Keratinocyte (primary cell): ENCODE measurements around the gene SLC39A9. TPM values are rescaled to one million over a fixed set of nuclear protein-coding genes. Genes with fewer than 3 reads are reported as not detected.
"Not testable (repeated sequence)": the region's sequence is repeated elsewhere in the genome, so short reads cannot be mapped to it uniquely, and the experiment has no call there.

Experiments
- DNase-seq: peaks from one replicate; pipeline ENCODE4 v3.0.0-alpha.2; 2011; ENCODE audit warnings: low read depth, missing footprints, low spot score
- FAIRE-seq: peaks from 2 replicates; lab custom pipeline; 2011; peaks lifted over from hg19 to GRCh38; lab: Jason Lieb, UNC
- H2AFZ ChIP-seq: 2 replicates; pipeline ENCODE4 v1.6.0; 2012; ENCODE audit warnings: low read length, control low read depth, inconsistent platforms; ENCODE audit not compliant: control insufficient read depth
- H3K27ac ChIP-seq: 2 replicates; pipeline ENCODE4 v1.5.1; 2011; ENCODE audit warnings: low read length; ENCODE audit not compliant: control insufficient read depth, insufficient read depth
- H3K27me3 ChIP-seq: 3 replicates; pipeline ENCODE4 v1.6.0; 2011; ENCODE audit warnings: low read length; ENCODE audit not compliant: control insufficient read depth, insufficient read depth; ENCODE audit errors: extremely low read depth
- H3K36me3 ChIP-seq, 2 experiments: 2 replicates in 1 of 2; 3 replicates in 1 of 2; pipeline ENCODE4 v1.5.1; 2011; ENCODE audit warnings: low read length in 2 of 2, mild to moderate bottlenecking in 1 of 2; ENCODE audit not compliant: control insufficient read depth in 2 of 2, insufficient read depth in 2 of 2; ENCODE audit errors: extremely low read depth in 1 of 2
- H3K4me1 ChIP-seq: 3 replicates; pipeline ENCODE4 v1.5.1; 2011; ENCODE audit warnings: low read length; ENCODE audit not compliant: control insufficient read depth, insufficient read depth; ENCODE audit errors: extremely low read depth
- H3K4me2 ChIP-seq: 3 replicates; pipeline ENCODE4 v1.6.0; 2011; ENCODE audit warnings: low read depth, low read length; ENCODE audit not compliant: control insufficient read depth, insufficient read depth; ENCODE audit errors: extremely low read depth
- H3K4me3 ChIP-seq, 3 experiments: fragments of 200-600 bp in 1 of 3; sonication (generic) in 1 of 3; 2 replicates in 2 of 3; 3 replicates in 1 of 3; pipeline ENCODE4 v1.5.1; 2011 to 2016; ENCODE audit warnings: low read length in 3 of 3, mild to moderate bottlenecking in 3 of 3, control low read depth in 2 of 3, inconsistent platforms in 1 of 3, low read depth in 1 of 3, mixed read lengths in 1 of 3, mixed run types in 1 of 3, moderate library complexity in 1 of 3; ENCODE audit not compliant: control insufficient read depth in 2 of 3, insufficient read depth in 2 of 3; ENCODE audit errors: extremely low read depth in 1 of 3
- H3K79me2 ChIP-seq: 2 replicates; pipeline ENCODE4 v1.6.0; 2012; ENCODE audit warnings: low read length; ENCODE audit not compliant: control insufficient read depth, insufficient read depth
- H3K9ac ChIP-seq: 3 replicates; pipeline ENCODE4 v1.6.0; 2011; ENCODE audit warnings: low read length; ENCODE audit not compliant: control insufficient read depth, insufficient read depth; ENCODE audit errors: extremely low read depth
- H3K9me1 ChIP-seq: 3 replicates; pipeline ENCODE4 v1.6.0; 2011; ENCODE audit warnings: low read length; ENCODE audit not compliant: control insufficient read depth, insufficient read depth; ENCODE audit errors: extremely low read depth
- H3K9me3 ChIP-seq: 2 replicates; pipeline ENCODE4 v1.5.1; 2012; ENCODE audit warnings: low read depth, low read length; ENCODE audit not compliant: control insufficient read depth
- H4K20me1 ChIP-seq: 3 replicates; pipeline ENCODE4 v1.6.0; 2011; ENCODE audit warnings: low read length; ENCODE audit not compliant: control insufficient read depth, insufficient read depth; ENCODE audit errors: extremely low read depth
- EZH2 ChIP-seq: IDR thresholded peaks from one replicate; pipeline ENCODE4 v1.6.1; 2012; ENCODE audit warnings: inconsistent platforms, mild to moderate bottlenecking, low read length, moderate library complexity
- dilution Hi-C: fragments of 300-500 bp; cut with MboI; formaldehyde crosslinking; loops from one replicate; pipeline ENCODE4 v1.7.0; 2020; ENCODE audit warnings: low sequenced_read_pairs; ENCODE audit not compliant: extremely low pct_ligation_motif_present
- polyA plus RNA-seq, 5 experiments: library from polyadenylated mRNA; depleted of rRNA in 3 of 5; stranded (reverse) in 3 of 5; stranded (forward) in 1 of 5; unstranded in 1 of 5; fragments of >200 nt; gene quantifications; 1 replicate in 1 of 5; 2 replicates in 3 of 5; 3 replicates in 1 of 5; pipeline versions ENCODE4 v1.2.1 to v1.2.3, GENCODE V29; 2011 to 2012; ENCODE audit warnings: missing spikeins in 2 of 5, low read depth in 1 of 5, low replicate concordance in 1 of 5
- TF ChIP-seq, protein P1 (sequence below), 3 experiments: IDR thresholded peaks in 1 of 3; conservative IDR thresholded peaks in 1 of 3; optimal IDR thresholded peaks in 1 of 3; 2 replicates in 2 of 3; 3 replicates in 1 of 3; pipeline versions ENCODE3 to v1.5.1; 2011; ENCODE audit warnings: low read length in 3 of 3, mild to moderate bottlenecking in 3 of 3, moderate library complexity in 2 of 3, control low read depth in 1 of 3, inconsistent platforms in 1 of 3; ENCODE audit not compliant: insufficient read depth in 2 of 3; ENCODE audit errors: extremely low read depth in 1 of 3

SLC39A9 gene
- polyA plus RNA-seq, 1 donor (not counting 4 experiments of a cell fraction or from before 2014, with no cell fraction given) = 58.8 TPM

DNA sequence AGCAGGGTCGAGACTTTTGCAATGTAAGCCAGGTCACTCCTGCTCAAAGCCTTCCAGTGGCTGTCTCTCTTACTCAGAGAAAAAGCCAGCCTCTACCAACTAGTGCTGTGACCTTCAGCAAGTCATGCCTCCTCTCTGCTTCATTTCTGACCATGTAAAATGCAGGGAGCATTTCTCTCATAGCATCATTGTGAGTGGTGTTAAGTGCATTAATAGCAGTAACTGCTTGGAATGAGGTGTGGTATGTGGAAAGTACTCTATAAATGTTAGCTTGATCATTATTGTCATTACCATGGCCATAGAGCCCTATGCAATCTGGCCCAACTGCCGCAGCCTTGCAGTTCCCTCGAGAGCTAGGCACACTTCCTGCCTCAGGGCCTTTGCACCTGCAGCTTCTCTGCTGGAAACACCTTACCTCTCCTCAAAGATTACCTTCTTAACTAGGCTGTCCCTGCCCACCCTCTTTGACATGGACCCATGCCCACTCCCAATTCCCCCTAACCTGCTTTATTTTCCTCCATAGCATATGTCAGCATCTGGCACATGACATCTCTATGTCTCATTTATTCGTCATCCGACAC is 96.9 kb downstream of the SLC39A9 start:
- dilution Hi-C loops = no loop called here
- TF ChIP-seq, protein P1, sequence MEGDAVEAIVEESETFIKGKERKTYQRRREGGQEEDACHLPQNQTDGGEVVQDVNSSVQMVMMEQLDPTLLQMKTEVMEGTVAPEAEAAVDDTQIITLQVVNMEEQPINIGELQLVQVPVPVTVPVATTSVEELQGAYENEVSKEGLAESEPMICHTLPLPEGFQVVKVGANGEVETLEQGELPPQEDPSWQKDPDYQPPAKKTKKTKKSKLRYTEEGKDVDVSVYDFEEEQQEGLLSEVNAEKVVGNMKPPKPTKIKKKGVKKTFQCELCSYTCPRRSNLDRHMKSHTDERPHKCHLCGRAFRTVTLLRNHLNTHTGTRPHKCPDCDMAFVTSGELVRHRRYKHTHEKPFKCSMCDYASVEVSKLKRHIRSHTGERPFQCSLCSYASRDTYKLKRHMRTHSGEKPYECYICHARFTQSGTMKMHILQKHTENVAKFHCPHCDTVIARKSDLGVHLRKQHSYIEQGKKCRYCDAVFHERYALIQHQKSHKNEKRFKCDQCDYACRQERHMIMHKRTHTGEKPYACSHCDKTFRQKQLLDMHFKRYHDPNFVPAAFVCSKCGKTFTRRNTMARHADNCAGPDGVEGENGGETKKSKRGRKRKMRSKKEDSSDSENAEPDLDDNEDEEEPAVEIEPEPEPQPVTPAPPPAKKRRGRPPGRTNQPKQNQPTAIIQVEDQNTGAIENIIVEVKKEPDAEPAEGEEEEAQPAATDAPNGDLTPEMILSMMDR (optimal IDR thresholded peaks at IDR 0.05 in 1 of 3, IDR thresholded peaks at IDR 0.05 in 1 of 3, conservative IDR thresholded peaks at IDR 0.05 in 1 of 3; ENCODE audit: extremely low read depth in 1 of 3, insufficient read depth in 2 of 3, low read length in 3 of 3) = no peak
- no peak for TF ChIP-seq EZH2
- Histone ChIP-seq H3K4me3 (no peak overlapping the region), H3K79me2 (no peaks in the 10 kb centered on the region), H3K9ac (no peak overlapping the region), H3K9me3 (no peaks in the 10 kb centered on the region), H3K27me3 (peaks cover 16% of the 10 kb centered on the region), H2AFZ (no peak overlapping the region), H3K27ac (no peak overlapping the region), H3K4me2 (no peak overlapping the region), H3K9me1 (no peaks in the 10 kb centered on the region), H3K36me3 (no peaks in the 10 kb centered on the region), H3K4me1 (no peaks in the 10 kb centered on the region), H4K20me1 (no peaks in the 10 kb centered on the region)
- no peak for DNase-seq
- FAIRE-seq = no peak

DNA sequence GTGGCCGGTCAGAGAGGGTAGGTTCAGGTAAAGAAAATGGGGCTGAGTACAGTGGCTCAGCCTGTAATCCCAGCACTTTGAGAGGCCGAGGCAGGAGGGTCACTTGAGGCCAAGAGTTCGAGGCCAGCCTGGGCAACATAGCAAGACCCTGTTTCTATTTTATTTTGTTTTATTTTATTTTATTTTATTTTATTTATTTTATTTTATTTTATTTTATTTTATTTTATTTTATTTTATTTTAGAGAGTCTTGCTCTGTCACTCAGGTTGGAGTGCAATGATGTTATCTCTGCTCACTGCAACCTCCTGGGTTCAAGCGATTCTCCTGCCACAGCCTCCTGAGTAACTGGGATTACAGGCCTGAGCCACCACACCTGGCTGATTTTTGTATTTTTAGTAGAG is 99.4 kb downstream of the SLC39A9 start:
- FAIRE-seq, H3K9me3 ChIP-seq, DNase-seq, H3K79me2 ChIP-seq, H3K4me3 ChIP-seq, H3K27ac ChIP-seq, H3K4me2 ChIP-seq, H4K20me1 ChIP-seq, H3K9ac ChIP-seq, H3K4me1 ChIP-seq, dilution Hi-C loops, H3K9me1 ChIP-seq, H2AFZ ChIP-seq, H3K36me3 ChIP-seq: not testable (repeated sequence)
- H3K27me3 ChIP-seq = peaks cover 23% of the 10 kb centered on the region

GRCh38 chr14:69498286-69498685 is 99.8 kb downstream of the SLC39A9 start:
- H3K36me3 ChIP-seq, H3K4me3 ChIP-seq, H3K4me1 ChIP-seq, H2AFZ ChIP-seq, H3K79me2 ChIP-seq, DNase-seq, H3K4me2 ChIP-seq, H3K9me1 ChIP-seq, H3K27ac ChIP-seq, H3K9ac ChIP-seq, dilution Hi-C loops, H3K9me3 ChIP-seq, FAIRE-seq, H4K20me1 ChIP-seq: not testable (repeated sequence)
- H3K27me3 ChIP-seq = peaks cover 26% of the 10 kb centered on the region
